Duodenal mucosa (tissue), 2 donors: ENCODE data around the gene KIF1A.

Experiments
- H3K27ac ChIP-seq: one replicate; pipeline ENCODE4 v1.7.0; 2013; ENCODE audit warnings: low read depth, low read length
- H3K27me3 ChIP-seq, 2 donors: one replicate each; pipeline ENCODE4 v1.7.0; 2013; ENCODE audit warnings: low read length in 2 of 2, control low read depth in 1 of 2; ENCODE audit not compliant: insufficient read depth in 2 of 2, control insufficient read depth in 1 of 2
- H3K36me3 ChIP-seq, 2 donors: one replicate each; pipeline ENCODE4 v1.7.0; 2013; ENCODE audit warnings: low read length in 2 of 2, control low read depth in 1 of 2; ENCODE audit not compliant: insufficient read depth in 2 of 2, control insufficient read depth in 1 of 2
- H3K4me1 ChIP-seq, 2 donors: one replicate each; pipeline ENCODE4 v1.7.0; 2013; ENCODE audit warnings: low read length in 2 of 2, control low read depth in 1 of 2; ENCODE audit not compliant: insufficient read depth in 2 of 2, control insufficient read depth in 1 of 2
- H3K4me3 ChIP-seq, 2 donors: one replicate each; pipeline ENCODE4 v1.7.0; 2013; ENCODE audit warnings: low read length in 2 of 2, low read depth in 1 of 2
- H3K9ac ChIP-seq, 2 donors: one replicate each; pipeline ENCODE4 v1.7.0; 2013; ENCODE audit warnings: low read length in 2 of 2, low read depth in 1 of 2
- H3K9me3 ChIP-seq, 2 donors: one replicate each; pipeline ENCODE4 v1.7.0; 2013; ENCODE audit warnings: low read length in 2 of 2, control low read depth in 1 of 2; ENCODE audit not compliant: control insufficient read depth in 1 of 2

KIF1A gene

GRCh38 chr2:240791221-240791800, 28.7 kb downstream of the KIF1A start:
- no peaks in the 10 kb centered on the region for H3K27me3 ChIP-seq
- no peak overlapping the region for H3K4me3 ChIP-seq
- peaks cover 0 to 10% of the 10 kb centered on the region in 2 donors for H3K4me1 ChIP-seq
- H3K9ac ChIP-seq, result no peak overlapping the region
- no peak overlapping the region for H3K27ac ChIP-seq
- no peaks in the 10 kb centered on the region for H3K36me3 ChIP-seq
- H3K9me3 ChIP-seq, result no peaks in the 10 kb centered on the region

GRCh38 chr2:240790370-240791220, 29.4 kb downstream of the KIF1A start:
- H3K27ac ChIP-seq, result no peak overlapping the region
- no peaks in the 10 kb centered on the region for H3K36me3 ChIP-seq
- H3K27me3 ChIP-seq, result no peaks in the 10 kb centered on the region
- H3K4me3 ChIP-seq, result no peak overlapping the region
- no peak overlapping the region for H3K9ac ChIP-seq
- H3K9me3 ChIP-seq, result no peaks in the 10 kb centered on the region
- peaks cover 0 to 10% of the 10 kb centered on the region in 2 donors for H3K4me1 ChIP-seq

- H3K4me1 ChIP-seq, result peaks cover 0 to 10% of the 10 kb centered on the region in 2 donors
- H3K4me3 ChIP-seq, result no peak overlapping the region
- H3K27me3 ChIP-seq, result no peaks in the 10 kb centered on the region
- no peaks in the 10 kb centered on the region for H3K36me3 ChIP-seq
- H3K9me3 ChIP-seq, result no peaks in the 10 kb centered on the region
- H3K27ac ChIP-seq, result no peak overlapping the region
- H3K9ac ChIP-seq, result no peak overlapping the region
These were observed 30.3 kb downstream of the KIF1A start for GRCh38 chr2:240789501-240790369.

- Histone ChIP-seq H3K27ac (no peak overlapping the region), H3K4me1 (peaks cover 0 to 3% of the 10 kb centered on the region in 2 donors), H3K9me3 (no peaks in the 10 kb centered on the region), H3K36me3 (no peaks in the 10 kb centered on the region), H3K9ac (no peak overlapping the region), H3K4me3 (no peak overlapping the region), H3K27me3 (no peaks in the 10 kb centered on the region)
These were observed 31.0 kb downstream of the KIF1A start for GRCh38 chr2:240789051-240789453.

- Histone ChIP-seq H3K27me3 (no peaks in the 10 kb centered on the region), H3K4me3 (no peak overlapping the region), H3K27ac (no peak overlapping the region), H3K4me1 (no peaks in the 10 kb centered on the region), H3K36me3 (no peaks in the 10 kb centered on the region), H3K9ac (no peak overlapping the region), H3K9me3 (no peaks in the 10 kb centered on the region)
These were observed 31.5 kb downstream of the KIF1A start for GRCh38 chr2:240788482-240788881.

GRCh38 chr2:240787521-240788472, 32.2 kb downstream of the KIF1A start:
- no peaks in the 10 kb centered on the region for H3K27me3 ChIP-seq
- H3K9ac ChIP-seq, result no peak overlapping the region
- no peaks in the 10 kb centered on the region for H3K4me1 ChIP-seq
- H3K36me3 ChIP-seq, result no peaks in the 10 kb centered on the region
- no peaks in the 10 kb centered on the region for H3K9me3 ChIP-seq
- H3K27ac ChIP-seq, result no peak overlapping the region
- no peak overlapping the region for H3K4me3 ChIP-seq

GRCh38 chr2:240786871-240787311, 33.1 kb downstream of the KIF1A start:
- H3K27ac ChIP-seq, result no peak overlapping the region
- no peaks in the 10 kb centered on the region for H3K9me3 ChIP-seq
- H3K27me3 ChIP-seq, result no peaks in the 10 kb centered on the region
- no peaks in the 10 kb centered on the region for H3K36me3 ChIP-seq
- no peak overlapping the region for H3K9ac ChIP-seq
- no peaks in the 10 kb centered on the region for H3K4me1 ChIP-seq
- no peak overlapping the region for H3K4me3 ChIP-seq

GRCh38 chr2:240786355-240786841, 33.6 kb downstream of the KIF1A start:
- H3K4me3 ChIP-seq, result no peak overlapping the region
- no peak overlapping the region for H3K27ac ChIP-seq
- no peaks in the 10 kb centered on the region for H3K27me3 ChIP-seq
- no peaks in the 10 kb centered on the region for H3K4me1 ChIP-seq
- no peak overlapping the region for H3K9ac ChIP-seq
- no peaks in the 10 kb centered on the region for H3K36me3 ChIP-seq
- no peaks in the 10 kb centered on the region for H3K9me3 ChIP-seq
